NCI-H187 (cell line): ENCODE measurements around the gene DNAJB4.
"Not testable (repeated sequence)": the region's sequence is repeated elsewhere in the genome, so short reads cannot be mapped to it uniquely, and the experiment has no call there.

ENCODE experiments used
- DNase-seq, 2 experiments: peaks; one replicate each; lab custom pipeline; 2025; lab: John Stamatoyannopoulos, UW

DNAJB4 gene

DNA sequence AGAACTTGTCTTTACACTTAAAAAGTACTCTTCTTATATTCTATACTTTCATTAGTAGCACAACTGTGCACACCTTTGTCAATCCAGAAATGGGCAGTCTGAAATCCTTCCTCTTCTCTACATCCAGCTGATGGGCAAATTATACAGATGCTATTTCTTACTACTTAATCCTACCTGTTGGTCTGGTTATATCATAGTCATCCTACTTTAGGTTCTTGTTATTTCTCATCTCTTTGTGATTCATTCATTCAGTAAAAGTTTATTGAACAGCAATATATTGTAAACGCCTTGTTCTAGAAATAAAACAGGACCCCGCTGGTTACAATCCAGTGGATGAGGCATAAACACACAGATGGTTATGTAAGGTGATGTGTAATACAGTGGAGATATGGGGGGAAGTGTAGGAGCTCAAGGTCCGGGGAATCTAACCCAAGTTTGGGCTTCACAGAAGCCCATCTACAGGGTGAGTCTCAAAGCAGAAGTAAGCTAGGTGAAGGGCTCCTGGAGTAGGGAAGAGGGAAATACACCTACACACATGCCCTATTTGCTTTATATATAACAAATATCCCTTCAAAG is 14.0 kb upstream of the DNAJB4 start:
- no peak for DNase-seq

DNA sequence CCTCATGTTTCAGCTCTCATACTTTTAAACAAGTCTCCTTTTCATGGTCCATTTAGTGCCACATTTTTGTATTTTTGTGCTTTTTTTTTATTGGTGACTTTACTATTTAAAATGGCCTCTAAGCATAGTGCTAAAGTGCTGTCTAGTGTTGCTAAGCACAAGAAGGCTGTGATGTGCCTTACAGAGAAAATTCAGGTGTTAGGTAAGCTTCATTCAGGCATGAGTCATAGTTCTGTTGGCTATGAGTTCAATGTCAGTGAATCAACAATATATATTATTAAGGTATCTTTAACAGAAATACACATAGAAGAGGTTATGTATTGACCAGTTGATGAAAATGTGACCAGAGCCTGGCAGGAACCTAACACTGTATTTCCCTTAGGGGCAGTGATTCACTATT is 13.1 kb upstream of the DNAJB4 start:
- no peak for DNase-seq

DNA sequence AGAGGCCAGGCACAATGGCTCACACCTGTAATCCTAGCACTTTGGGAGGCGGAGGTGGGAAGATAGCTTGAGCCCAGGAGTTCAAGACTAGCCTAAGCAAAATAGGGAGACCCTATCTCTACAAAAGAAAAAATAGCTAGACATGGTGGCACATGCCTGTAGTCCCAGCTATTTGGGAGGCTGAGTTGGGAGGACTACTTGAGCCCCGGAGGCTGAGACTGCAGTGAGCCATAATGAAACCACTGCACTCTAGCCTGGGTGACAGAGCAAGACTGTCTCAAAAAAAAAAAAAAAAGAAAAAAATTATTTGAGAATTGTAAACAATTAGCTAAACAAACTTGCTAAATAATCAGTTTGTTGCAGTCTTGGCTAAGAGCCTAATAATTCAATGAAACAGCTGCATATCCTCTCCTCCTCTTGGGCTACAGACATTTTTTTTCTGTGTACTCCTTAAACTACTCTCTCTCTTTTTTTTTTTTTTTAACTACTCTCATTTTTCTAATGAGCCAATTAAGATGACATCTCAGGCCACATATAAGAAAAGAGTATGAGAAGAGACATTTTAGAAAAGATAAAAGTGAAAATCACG is 10.5 kb upstream of the DNAJB4 start:
- no peak for DNase-seq

DNA sequence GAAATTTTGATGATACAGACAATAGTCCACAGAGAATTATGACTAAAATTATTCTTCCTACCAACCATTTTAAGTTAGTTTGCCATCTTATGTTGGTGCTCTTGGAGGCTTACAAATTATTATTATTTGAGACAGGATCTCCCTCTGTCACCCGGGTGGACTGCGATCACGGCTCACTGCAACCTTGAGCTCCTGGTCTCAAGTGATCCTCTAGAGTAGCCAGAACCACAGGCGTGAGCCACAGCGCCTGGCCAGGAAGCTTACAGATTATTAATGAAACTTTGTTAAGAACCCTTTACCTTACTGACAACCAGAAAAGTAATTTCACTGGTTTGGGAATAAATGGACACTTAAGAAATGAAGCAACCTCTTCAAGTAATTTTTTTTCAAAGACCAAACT is 8.0 kb upstream of the DNAJB4 start:
- DNase-seq: no peak

DNA sequence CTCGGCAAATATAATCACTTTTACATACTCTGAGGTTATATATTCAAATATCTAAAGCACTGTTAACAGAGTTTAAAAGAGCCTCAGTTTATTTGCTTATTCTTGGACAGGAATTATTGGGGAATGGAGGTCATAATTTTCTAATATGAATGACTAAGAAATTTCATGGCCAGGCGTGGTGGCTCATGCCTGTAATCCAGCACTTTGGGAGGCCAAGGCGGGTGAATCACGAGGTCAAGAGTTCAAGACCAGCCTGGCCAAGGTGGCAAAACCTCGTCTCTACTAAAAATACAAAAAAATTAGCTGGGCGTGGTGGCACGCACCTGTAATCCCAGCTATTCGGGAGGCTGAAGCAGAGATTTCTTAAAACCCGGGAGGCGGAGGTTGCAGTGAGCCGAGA is 4.2 kb upstream of the DNAJB4 start:
- not testable (repeated sequence) for DNase-seq

DNA sequence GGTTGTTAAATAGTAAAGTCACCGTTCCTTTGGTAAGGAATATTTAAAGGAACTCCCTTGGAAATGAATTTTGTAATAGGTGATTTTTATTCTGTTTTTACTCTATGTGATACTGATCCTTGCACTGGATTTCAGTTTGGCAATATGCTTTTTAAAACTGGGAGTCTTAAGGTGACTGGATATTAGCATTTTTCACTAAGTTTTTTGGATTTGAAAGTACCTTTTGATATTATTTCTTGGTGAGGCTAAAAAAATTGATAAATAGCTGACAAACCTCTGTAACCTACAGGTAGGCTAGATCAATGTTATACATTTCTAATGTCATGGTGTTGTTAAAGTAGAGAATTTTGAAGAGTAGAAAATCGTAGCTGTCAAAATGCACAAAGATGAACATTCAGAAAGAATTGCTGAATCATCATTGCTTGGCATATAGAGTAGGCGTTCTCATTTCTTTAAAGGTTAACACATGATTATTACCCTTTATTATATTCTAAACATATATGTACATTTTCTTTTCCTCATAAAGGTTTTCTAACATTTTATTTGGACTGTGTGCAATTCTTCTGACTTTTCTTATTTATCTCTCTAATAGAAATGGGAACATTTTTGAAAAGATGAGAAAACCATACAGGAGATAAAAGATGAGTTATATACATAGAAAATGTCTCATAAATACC is 1.5 kb upstream of the DNAJB4 start:
- DNase-seq: no peak

DNA sequence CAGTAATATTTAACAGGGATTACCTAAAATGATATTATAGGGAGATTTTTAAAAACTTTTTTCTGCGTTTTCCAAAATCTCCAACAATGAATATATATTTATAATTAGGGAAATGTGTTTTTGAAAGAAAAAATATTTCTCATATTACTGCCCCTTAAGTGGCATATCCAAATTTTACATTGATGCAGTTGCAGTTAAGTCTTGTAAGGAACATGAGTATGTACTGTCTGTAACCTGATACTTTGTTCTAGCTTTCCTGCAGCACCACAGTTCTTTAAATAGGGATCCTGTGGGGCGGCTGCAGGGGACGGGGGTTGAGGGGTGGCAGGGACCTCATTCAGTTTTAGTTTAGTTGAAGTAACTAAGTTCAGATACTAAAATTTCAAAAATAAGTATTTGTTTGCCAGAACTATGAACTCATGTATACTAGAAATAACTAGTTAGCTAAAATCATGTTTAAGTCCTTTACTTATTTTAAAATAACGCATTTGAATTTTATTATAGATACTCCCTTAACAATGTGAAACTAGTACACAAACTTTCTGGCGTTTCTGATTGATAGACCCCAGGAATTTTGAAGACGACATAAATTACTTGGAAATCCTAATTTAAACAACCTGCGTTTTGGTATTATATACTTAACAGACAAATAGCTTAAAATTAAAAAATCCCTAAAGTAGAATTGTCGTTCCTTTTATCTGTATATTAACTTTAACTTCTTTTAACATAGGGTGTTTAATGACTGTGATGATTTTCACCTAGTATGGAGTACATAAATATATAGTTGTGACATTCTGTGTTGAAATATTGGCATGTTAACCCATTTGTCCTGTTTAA is 639 bp upstream of the DNAJB4 start:
- no peak for DNase-seq

DNA sequence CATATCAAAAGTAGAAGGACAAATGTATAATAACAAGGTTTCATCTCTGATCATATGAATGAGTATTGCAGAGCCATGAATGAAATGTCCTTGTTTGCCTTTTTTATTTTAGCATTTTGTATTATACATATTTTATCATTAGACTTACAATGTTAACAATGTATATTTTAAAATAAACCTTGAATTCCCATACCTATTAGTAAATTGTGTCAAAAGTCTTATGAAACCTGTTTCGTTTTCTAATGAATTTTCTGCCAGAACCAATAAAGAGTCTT is 646 bp downstream of the DNAJB4 start:
- no peak for DNase-seq

DNA sequence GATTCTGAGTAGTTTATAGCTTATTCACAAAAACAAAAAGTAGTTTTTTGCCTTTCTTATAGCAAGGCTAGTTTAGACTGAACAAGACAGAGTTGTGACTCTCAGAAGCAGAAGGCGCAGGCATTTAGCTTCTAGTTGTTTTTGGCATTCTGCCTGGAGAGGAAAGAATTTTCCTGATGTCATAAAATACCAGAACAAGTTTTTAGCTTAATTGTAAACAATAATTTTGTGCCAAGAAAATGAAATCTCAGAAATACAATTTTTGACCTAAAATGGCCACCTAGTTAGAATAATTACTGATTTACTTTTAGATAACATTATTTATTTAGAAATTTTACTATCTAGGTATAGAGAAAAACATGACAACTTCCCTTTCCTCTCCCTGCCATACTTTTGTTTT is 1.0 kb downstream of the DNAJB4 start:
- DNase-seq: no peak

DNA sequence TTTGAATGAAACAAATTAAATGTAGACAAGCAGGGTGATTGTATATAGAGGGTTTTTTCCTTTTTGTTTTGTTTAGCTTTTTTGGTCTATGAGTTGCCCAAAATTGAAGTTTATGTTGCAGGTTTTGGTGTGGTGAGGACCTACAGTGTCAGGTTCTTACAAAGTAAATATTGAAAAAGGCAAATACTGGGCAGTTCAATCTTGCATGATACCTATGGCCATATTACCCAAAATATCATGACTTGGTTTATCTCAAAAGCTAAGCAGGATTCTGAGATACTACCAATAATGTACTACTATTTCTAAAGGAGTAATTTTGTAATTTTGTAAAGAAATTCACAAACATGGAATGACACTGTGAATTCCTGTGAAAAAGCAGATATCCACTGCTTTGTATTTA is 1.8 kb downstream of the DNAJB4 start:
- no peak for DNase-seq

DNA sequence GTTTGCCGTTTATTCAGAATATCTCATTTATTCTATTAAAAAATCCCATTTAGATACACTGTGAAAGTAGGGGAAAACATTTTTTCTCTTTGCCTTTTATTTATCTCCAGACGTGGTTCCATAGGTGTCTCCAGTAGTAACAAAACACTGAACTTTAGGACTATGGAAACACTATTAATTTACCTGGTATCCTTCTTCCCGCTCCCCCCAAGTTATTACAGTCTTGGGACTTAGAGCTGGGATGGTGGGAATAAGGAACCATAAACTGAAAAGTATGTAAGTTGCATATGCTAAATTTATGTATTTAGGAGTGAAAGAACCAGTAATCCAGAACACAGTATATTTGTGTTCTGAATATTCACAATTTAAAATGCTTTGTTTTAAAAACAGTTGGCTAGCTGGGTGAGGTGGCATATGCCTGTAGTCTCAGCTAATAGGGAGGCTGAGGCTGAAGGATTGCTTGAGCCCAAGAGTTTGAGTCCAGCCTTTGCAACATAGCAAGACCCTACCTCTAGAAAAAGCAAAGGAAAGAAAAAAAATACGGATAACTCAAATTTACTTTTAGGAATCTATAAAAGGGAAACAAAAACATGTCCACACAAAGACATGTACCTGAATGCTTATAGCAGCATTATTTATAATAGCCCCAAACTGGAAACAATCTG is 3.1 kb downstream of the DNAJB4 start:
- no peak for DNase-seq

DNA sequence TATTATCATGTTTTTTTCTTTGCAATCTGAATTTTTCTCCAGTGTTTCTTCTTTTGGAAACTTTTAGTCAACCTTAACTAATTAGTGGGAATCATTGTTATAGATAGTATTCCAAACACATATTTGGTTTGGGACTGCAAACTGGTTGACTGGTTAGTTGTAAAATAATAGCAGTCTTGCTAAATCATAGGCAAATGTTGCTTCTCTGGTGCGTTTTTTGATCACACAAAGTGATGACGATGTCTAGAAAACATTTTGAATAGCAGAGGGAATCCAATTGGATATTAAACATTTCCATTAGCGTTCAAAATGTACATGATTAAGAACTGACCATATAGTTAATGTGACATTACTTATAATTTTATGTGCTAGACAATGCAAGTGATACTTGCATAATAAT is 4.5 kb downstream of the DNAJB4 start:
- no peak for DNase-seq

DNA sequence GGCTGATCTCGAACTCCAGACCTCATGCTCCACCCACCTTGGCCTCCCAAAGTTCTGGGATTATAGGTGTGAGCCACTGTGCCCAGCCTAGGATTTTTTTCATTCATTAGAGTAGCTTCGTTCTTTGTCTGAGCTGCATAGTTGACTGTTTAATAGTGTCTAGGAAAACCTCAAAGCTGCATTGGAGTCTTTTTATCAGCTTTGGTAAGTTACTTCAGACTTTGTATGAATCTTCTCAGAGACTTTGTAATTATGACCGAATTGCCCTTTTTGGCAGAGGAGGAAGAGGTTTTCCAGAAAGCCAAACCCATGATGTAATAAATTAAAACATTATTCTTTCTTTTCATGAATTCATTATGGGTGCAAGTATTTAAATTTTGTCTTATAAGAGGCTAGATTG is 5.1 kb downstream of the DNAJB4 start:
- no peak for DNase-seq

DNA sequence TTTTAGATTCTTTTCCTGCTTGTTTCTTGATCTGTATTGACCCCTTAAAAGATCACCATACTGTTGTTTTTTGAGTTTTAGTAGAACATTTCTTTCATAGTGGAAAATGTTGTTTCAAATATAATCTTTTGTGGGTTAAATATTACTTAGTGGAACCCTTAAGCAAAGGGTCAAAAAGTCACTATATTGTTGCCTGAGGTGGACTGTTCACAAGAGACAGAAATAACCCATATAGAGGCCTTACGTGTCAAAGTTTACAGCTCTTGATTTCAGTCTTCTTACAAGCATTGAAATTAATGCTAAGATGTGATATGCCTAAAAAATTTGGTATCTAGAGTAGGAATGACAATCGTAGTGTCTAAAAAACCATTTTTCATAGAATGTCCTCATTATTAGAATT is 6.3 kb downstream of the DNAJB4 start:
- DNase-seq: no peak

DNA sequence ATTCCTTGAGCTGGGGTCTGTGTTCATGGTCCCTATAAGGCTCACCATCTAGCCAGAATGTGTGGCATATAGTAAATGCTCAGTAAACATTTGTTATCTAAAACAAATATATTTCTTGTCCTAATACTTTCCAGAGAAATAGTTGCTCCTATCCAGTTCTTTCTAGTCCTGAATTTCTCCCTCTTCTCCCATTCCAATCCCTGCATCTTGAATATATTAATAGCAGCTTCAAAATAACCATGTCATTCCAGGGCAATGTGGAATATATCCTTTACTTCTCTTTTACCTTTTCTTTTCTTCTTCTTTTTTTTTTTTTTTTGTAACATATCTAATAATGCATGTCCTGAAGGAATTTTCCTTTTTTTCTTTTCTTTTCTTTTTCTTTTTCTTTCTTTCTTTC is 10.4 kb downstream of the DNAJB4 start:
- DNase-seq: no peak

DNA sequence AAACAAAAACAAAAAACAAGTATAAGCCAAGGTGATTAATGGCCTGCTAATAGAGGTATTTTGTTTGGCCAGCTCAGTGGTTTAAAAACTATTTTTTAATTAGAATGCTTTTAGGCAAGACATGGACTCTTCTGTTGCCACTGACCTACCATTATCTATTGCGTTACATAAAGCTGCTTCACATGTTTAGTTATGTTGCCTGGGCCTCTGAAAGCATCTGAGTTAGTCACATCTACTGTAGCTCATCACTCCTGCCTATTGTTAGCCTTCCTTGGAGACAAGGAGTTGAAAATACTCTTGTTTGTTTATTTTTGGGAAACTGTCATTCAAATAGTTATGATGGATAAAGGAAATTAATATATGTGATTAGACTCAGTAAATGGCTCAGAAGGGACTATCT is 14.3 kb downstream of the DNAJB4 start:
- DNase-seq: no peak

DNA sequence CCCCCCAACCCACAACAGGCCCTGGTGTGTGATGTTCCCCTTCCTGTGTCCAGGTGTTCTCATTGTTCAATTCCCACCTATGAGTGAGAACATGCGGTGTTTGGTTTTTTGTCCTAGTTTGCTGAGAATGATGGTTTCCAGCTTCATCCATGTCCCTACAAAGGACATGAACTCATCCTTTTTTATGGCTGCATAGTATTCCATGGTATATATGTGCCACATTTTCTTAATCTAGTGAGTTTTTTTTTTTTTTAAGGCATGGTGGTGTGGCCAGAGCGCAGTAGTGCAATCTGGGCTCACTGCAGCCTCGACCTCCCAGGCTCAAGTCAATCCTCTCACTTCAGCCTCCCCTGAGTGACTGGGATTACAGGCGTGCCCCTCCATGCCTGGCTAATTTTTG is 16.4 kb downstream of the DNAJB4 start:
- DNase-seq: not testable (repeated sequence)

DNA sequence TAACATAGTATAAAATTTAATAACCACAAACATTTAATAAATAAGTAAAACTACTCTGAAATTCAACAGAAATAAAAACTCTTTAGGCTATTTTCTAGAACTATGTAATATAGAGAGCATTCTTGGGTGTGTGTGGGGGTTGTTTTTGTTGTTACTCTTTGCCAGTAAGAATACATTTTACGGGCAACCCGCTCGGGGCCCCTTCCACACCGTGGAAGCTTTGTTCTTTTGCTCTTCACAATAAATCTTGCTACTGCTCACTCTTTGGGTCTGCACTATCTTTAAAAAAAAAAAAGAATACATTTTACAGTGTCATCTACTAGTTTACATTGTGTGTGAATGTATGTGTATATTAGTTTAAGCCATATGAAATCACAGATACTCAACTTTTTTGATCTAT is 25.1 kb downstream of the DNAJB4 start:
- no peak for DNase-seq

DNA sequence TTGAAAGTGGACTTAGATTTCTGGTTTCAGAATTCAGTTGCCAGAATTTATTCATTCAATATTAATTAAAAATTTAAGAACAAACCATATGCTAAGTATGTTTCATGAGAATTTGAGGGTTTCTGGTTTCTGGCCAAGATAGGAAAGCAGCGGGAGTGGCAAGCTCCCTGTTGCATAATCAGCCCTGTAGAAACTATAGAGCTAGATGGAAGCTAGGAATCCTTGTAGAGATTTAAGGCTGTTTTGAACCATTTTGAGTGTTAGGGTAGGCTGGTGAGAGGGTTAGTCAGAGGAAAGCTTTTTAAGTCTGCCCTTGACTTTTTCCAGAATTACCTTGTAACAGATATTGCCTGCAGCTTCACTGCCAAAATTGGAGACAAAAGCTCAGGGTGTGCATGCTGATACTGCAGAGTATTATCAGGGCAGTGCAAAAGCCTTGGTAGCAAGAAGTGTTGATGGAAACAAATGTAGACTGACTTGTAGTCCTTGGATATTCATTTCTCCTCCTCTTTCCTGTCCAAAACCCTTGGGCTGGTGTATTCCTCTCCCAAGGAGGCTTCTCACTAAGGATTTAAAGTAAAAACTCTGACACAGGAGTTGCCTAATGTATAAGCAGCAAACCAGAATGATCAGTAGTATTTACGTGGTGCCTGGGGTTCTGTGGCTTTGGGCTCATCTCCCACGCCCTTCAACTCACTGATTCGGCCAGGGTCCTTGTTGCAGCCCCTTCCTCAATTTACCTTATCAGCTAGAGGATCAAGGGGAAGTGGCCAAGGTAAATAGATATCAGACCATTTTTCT is 28.5 kb downstream of the DNAJB4 start:
- no peak for DNase-seq

DNA sequence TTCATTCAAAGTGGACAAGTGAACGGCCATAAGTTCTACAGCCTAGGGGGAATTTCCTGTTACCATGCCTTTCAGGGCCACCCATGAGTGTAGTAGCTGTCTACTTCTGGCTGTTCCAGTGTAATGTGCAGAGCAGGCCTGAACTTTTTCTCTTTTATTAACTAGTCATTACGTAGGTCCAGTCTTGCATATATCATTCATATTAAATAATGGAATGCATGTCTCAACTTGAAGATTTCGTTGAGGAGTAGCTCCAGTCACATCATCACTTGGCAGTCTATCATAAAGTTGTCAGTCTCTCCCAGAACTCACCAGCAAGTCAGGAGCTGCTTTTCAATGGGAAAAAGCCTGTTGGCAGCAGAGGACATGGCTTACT is 29.0 kb downstream of the DNAJB4 start:
- DNase-seq: no peak

DNA sequence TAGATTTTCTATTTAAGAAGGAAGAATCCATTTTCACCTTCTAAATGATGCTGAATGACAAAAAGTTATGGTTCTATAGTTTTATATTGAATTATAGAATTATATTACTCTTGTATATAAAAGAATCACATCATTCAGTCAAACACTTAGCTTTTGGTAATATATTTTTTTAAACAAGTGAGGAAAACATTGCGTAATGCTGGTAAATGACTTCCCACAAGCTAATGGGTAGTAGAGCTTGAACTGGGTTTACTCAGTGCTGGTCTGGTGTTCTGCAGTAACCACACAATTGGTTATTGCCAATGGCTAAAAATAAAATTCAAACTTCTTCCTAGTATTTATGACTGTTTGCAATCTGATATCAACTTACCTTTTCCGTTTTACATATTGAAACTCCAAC is 30.4 kb downstream of the DNAJB4 start:
- DNase-seq: no peak

DNA sequence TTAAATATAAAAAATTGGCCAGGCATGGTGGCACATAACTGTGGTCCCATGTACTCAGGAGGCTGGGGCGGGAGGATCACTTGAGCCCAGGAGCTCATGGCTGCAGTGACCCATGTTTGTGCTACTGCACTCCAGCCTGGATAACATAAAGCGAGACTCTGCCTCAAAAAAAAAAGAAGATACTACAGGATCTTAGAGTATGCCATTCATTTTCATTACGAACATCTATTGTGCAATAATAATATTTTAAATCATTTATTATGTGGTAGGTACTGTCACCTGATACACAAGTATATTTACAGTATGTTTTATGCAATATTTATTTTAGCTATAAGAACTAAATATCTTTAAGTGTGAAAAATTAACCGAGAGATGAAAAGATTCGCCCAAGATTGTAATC is 31.7 kb downstream of the DNAJB4 start:
- DNase-seq: no peak
